Neural progenitor cell (in vitro differentiated cells): ENCODE measurements around the gene CENPP.

ENCODE experiments used
- CTCF ChIP-seq: fragments of 200-600 bp; sonication (generic); IDR thresholded peaks from 2 replicates; pipeline ENCODE4 v1.5.1; 2017; ENCODE audit warnings: antibody characterized with exemption, mild to moderate bottlenecking
- EZH2 ChIP-seq: fragments of 200-600 bp; sonication (generic); IDR thresholded peaks from 2 replicates; pipeline ENCODE4 v1.6.1; 2017; ENCODE audit warnings: antibody characterized with exemption, mild to moderate bottlenecking, moderate library complexity
- EZH2phosphoT487 ChIP-seq: fragments of 200-600 bp; sonication (generic); IDR thresholded peaks from 2 replicates; pipeline ENCODE4 v1.6.1; 2017; ENCODE audit warnings: antibody characterized with exemption

- TF ChIP-seq CTCF (no peak), EZH2 (no peak), EZH2phosphoT487 (no peak)
Observed at GRCh38 chr9:92432350-92432749, 106.6 kb downstream of the CENPP start.
